ENCODE data around the gene MAPT.
A peak's percentile ranks its signal among the peaks of the same experiment; 100 is the strongest.

GRCh38 chr17:46012506-46013079 is 118.2 kb downstream of the MAPT start:
- TF ChIP-seq ZNF101 (CRISPR knock-in tag; IDR thresholded peaks at IDR 0.05; ENCODE audit: borderline replicate concordance, low read depth) (no peak), HBP1 (CRISPR knock-in tag; IDR thresholded peaks at IDR 0.05; ENCODE audit: low read depth) (no peak), IRF1 (CRISPR knock-in tag; IDR thresholded peaks at IDR 0.05; ENCODE audit: low read depth) (no peak), TMF1 (CRISPR knock-in tag; IDR thresholded peaks at IDR 0.05; ENCODE audit: low read depth) (0 out of 2 replicates have a peak, but pooled peaks have one; percentile 56), ZNF274 (CRISPR knock-in tag; IDR thresholded peaks at IDR 0.05) (no peak), FOXO4 (CRISPR knock-in tag; conservative IDR thresholded peaks at IDR 0.05) (no peak), ZSCAN29 (CRISPR knock-in tag; conservative IDR thresholded peaks at IDR 0.05) (no peak), KDM5B (CRISPR knock-in tag; IDR thresholded peaks at IDR 0.05; ENCODE audit: borderline replicate concordance) (no peak), CTCF (CRISPR knock-in tag; IDR thresholded peaks at IDR 0.05) (no peak), SYNCRIP (IDR thresholded peaks at IDR 0.05; ENCODE audit: insufficient read depth, low read depth, low read length) (no peak)

Data from HepG2 (cell line).